ENCODE data around the gene RGL4.
A peak's percentile ranks its signal among the peaks of the same experiment; 100 is the strongest.

Gene RGL4

DNA sequence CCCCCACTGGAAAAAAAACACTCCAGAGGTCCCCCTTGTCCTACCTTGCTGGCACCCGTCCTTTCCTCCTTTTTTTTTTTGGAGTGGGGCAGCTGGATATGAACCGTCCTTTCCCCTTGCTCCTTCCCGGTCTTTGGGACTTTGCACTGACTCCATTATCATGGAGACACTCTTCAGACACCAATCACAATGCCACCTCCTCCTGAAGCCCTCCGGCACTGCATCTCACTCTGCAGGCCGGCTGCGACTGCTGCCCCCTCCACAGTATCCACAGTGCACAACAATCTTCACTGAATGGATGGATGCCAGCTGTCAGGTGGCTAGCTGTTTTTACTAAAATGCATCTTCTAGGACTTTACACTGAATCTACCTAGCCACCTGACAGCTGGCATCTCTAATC is 12.7 kb upstream of the RGL4 start:
- DNase-seq, result no peak

- DNase-seq, result no peak
Observed at GRCh38 chr22:23681026-23681809, 9.6 kb upstream of the RGL4 start.

GRCh38 chr22:23682077-23682476 is 8.7 kb upstream of the RGL4 start:
- DNase-seq, result peak in 1 of 4 experiments; percentile 6

GRCh38 chr22:23682827-23683355 is 7.9 kb upstream of the RGL4 start:
- DNase-seq, result no peak

DNA sequence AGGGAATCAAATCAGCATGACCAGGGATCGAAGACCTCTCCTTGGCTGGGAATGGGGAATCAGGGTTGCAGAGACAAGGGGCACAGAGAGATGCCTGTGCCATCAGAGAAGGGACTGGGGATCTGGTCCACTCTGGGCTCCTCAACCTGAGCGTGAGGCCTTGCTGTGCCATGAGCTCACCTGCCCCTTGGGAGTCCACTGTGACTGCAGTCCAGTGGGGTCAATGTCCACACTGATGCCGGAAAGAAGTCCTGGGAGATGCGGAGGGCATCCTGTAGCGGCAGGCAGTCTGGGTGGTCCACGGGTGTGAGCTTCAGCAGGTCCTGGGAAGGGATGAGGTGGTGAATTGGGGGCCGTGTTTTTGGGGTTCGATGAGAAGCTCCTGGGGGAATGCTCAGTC is 7.3 kb upstream of the RGL4 start:
- no peak for DNase-seq

- no peak for DNase-seq
Observed at GRCh38 chr22:23684026-23684425, 6.8 kb upstream of the RGL4 start.

- DNase-seq, result no peak
Observed at GRCh38 chr22:23684561-23685031, 6.2 kb upstream of the RGL4 start.

- no peak for DNase-seq
Observed at GRCh38 chr22:23685205-23685784, 5.5 kb upstream of the RGL4 start.

- DNase-seq, result no peak
Observed at GRCh38 chr22:23686416-23687024, 4.3 kb upstream of the RGL4 start.

GRCh38 chr22:23688121-23688520 is 2.7 kb upstream of the RGL4 start:
- no peak for DNase-seq

DNA sequence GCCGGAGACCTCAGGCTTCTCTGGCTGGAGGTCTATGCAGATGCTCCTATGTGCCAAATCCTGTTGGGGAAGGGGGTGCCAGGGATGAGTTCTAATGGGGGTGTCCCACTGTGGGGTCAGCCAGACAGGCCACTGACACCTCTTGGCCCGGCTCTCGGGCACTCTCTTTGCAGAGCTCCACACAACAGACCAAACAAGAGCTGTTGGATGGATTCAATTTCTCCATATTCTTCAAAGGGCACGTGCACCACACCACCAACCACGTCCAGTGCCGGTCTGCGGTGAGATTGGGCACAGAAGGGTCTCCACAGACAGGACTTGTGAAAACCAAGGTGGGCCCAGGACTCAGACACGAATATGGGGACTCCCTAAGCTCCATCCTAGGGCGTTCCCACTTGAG is 2.2 kb upstream of the RGL4 start:
- no peak for DNase-seq

- no peak for DNase-seq
Observed at GRCh38 chr22:23689414-23689813, 1.4 kb upstream of the RGL4 start.

GRCh38 chr22:23691748-23692423 is 1.1 kb downstream of the RGL4 start:
- DNase-seq, result no peak

- DNase-seq, result no peak
Observed at GRCh38 chr22:23692598-23693291, 1.9 kb downstream of the RGL4 start.

GRCh38 chr22:23693979-23694680 is 3.3 kb downstream of the RGL4 start:
- no peak for DNase-seq

DNA sequence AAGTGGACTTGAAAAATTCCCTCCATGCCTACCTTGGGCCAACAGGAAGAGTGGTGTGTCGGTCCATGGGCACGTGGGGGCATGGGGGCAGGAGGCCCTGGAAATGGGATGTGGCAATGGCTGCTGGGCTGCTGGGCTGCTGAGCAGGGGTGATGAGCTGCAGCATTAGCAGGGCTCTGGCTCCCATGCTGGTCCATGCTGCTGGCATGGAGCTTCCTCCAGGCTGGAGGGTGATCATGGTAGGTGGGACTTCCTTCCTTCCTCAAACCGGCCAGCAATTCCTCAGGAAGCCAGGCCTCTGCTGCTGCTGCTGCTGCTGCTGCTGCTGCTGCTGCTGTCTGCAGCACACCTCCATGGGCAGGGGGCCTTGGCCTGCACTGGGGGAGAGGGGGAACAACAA is 4.3 kb downstream of the RGL4 start:
- no peak for DNase-seq

GRCh38 chr22:23695571-23696325 is 4.9 kb downstream of the RGL4 start:
- DNase-seq, result no peak

DNA sequence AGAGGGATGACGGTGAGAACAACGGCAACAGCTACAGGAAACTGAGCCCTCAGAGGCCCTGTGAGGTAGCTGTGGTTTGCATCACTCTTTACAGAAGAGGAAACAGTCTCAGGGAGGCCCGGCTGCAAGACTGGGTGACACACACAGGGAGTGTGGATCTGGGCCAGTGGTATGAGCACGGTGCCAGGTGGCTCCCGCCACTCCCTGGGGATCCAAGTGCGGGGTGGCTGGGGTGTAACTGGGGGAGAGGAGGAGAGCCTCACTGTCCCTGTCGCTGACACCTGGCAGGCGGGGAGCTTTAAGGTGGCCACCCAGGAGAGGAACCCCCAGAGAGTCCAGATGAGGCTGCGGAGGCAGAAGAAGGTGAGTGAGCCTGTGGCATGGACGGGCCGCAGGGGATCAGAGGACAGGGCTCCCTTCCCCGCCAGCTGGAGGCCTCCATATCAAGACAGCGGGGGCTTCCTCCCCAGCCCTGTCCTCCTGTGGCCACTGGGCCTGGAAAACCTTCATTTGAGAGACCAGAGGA is 5.6 kb downstream of the RGL4 start:
- peak; percentile 62 to 77 (median 72) for DNase-seq

GRCh38 chr22:23697031-23697970 is 6.5 kb downstream of the RGL4 start:
- DNase-seq, result no peak

DNA sequence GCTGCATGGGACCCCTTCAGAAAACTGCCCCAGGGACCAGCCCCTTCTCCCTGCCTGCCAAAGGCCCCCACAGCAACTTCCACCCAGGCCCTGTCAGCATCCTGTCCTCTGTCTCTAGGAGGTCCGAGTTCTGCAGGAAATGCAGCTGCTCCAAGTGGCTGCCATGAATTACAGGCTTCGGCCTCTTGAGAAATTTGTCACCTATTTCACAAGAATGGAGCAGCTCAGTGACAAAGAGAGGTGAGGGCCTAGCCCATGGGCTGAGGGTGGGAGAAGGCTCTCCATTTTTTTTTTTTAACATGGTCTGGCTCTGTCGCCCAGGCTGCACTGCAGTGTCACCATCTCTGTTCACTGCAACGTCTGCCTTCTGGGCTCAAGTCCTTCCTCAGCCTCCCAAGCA is 7.3 kb downstream of the RGL4 start:
- DNase-seq, result no peak
